Measurements from ENCODE around the gene BTG2. TPM values are rescaled to one million over a fixed set of nuclear protein-coding genes. Genes with fewer than 3 reads are reported as not detected.

The BTG2 gene
- 1 to 10 TPM; 3.3 to 5.2 TPM for total RNA-seq

DNA sequence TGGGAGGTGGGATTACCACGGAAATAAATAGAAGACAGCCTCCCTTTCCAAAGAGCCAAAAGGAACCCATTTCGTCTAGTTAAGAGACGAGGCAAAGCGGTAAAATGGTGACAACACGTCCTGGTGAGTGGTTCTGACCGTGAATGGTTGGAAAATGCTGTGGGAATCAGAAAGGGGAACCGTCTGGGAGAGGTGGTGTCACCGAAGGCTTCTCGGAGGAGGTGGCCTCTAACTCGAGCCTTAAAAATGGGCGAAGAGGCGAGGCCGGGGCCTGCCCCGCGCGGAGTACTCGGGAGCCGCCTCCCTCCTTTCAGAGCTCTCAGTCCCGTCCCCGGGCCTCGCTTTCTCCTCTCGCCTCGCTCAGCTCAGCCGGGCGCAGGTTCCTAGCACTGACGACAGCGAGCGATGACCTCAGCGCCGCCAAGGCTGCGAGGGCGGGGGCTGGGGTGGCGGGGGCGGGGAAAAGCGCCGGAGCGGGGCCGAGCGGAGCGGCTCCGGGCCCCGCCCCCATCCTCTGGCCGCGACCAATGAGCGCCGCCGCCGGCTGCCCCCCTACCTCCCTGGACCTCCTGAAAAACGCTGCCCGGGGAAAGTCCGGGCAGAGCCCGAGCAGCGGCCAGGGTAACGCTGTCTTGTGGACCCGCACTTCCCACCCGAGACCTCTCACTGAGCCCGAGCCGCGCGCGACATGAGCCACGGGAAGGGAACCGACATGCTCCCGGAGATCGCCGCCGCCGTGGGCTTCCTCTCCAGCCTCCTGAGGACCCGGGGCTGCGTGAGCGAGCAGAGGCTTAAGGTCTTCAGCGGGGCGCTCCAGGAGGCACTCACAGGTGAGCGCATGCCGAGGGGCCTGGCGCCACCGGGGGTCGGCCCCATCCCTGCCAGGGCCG is at the start of gene BTG2:
BTG2 (plus strand) TSS at position 601 of the 890 bp plus-strand sequence; CDS start at position 689, 88 bp downstream.

GRCh38 chr1:203351037-203351625 is 45.8 kb downstream of the BTG2 start, which contains the start of gene FMOD:
TSS of gene FMOD (minus strand) at chr1:203351122. CDS start at chr1:203348270, 2,852 bp downstream.

Small RNA genes within 50 kb of the gene (small RNA-seq; reads per million reads assigned to genes)
- 0 reads per million in 2 donors for gene AL359837.1
- 0.58 to 2.0 reads per million in 2 donors for gene RNU6-487P

Other genes starting within 250 kb of the BTG2 start
- not detected for gene MYOG, start 219.5 kb upstream of the BTG2 start, total RNA-seq
- gene ADORA1, start 177.8 kb upstream of the BTG2 start, total RNA-seq, result 1 to 10 TPM in 1 of 2 donors, not detected in 1; 1.0 TPM
- not detected for gene MYBPH, start 129.7 kb upstream of the BTG2 start, total RNA-seq
- under 1 TPM in 1 of 2 donors, not detected in 1; under 0.01 TPM for gene CHI3L1, start 118.8 kb upstream of the BTG2 start, total RNA-seq
- not detected for gene CHIT1, start 75.8 kb upstream of the BTG2 start, total RNA-seq
- gene FMOD, start 45.6 kb downstream of the BTG2 start, total RNA-seq, result not detected
- gene PRELP, start 170.3 kb downstream of the BTG2 start, total RNA-seq, result under 1 TPM; 0.33 to 0.34 TPM
- not detected for gene OPTC, start 188.6 kb downstream of the BTG2 start, total RNA-seq

Data from melanocyte of skin (primary cell).